Measurements from ENCODE around the gene OR2H1.

OR2H1 gene

GRCh38 chr6:29488874-29489273 is 31.9 kb downstream of the OR2H1 start:
- Histone ChIP-seq H3K36me3 (ENCODE audit: insufficient read depth, low read length) (no peaks in the 10 kb centered on the region), H3K79me2 (ENCODE audit: insufficient read depth, low read length) (no peaks in the 10 kb centered on the region), H3K4me1 (ENCODE audit: insufficient read depth, low read length) (no peaks in the 10 kb centered on the region), H3K9ac (ENCODE audit: low read depth, low read length) (no peak overlapping the region), H3K27me3 (ENCODE audit: insufficient read depth, low read length, poor library complexity) (no peaks in the 10 kb centered on the region), H3K4me3 (ENCODE audit: low read depth in 1 of 2, low read length in 2 of 2) (no peak overlapping the region), H3K4me2 (ENCODE audit: insufficient read depth, low read length) (no peak overlapping the region), H3K27ac (ENCODE audit: low read length) (no peak overlapping the region), H2AFZ (ENCODE audit: low read depth, low read length) (no peak overlapping the region), H3K9me3 (ENCODE audit: insufficient read depth, low read length, severe bottlenecking) (no peaks in the 10 kb centered on the region), H4K20me1 (ENCODE audit: insufficient read depth, low read length) (no peaks in the 10 kb centered on the region; the same call in 1 of the 2 replicates)
- no peak for ATAC-seq (ENCODE audit: insufficient read depth, low read depth)
- TF ChIP-seq EZH2 (IDR thresholded peaks at IDR 0.05; ENCODE audit: borderline replicate concordance, low read depth, low read length, severe bottlenecking) (no peak), CTCF (IDR thresholded peaks at IDR 0.05; ENCODE audit: borderline replicate concordance, extremely low read depth, low read length, poor library complexity, severe bottlenecking) (no peak)
- DNase-seq = no peak

- H3K79me2 ChIP-seq (ENCODE audit: insufficient read depth, low read length) = no peaks in the 10 kb centered on the region
- ATAC-seq (ENCODE audit: insufficient read depth, low read depth) (no peak), DNase-seq (no peak)
- TF ChIP-seq CTCF (IDR thresholded peaks at IDR 0.05; ENCODE audit: borderline replicate concordance, extremely low read depth, low read length, poor library complexity, severe bottlenecking) = no peak
- TF ChIP-seq EZH2 (IDR thresholded peaks at IDR 0.05; ENCODE audit: borderline replicate concordance, low read depth, low read length, severe bottlenecking) = no peak
- no peaks in the 10 kb centered on the region for H3K4me1 ChIP-seq (ENCODE audit: insufficient read depth, low read length)
- H3K27ac ChIP-seq (ENCODE audit: low read length) = no peak overlapping the region
- no peaks in the 10 kb centered on the region for H3K36me3 ChIP-seq (ENCODE audit: insufficient read depth, low read length)
- no peaks in the 10 kb centered on the region; the same call in 1 of the 2 replicates for H4K20me1 ChIP-seq (ENCODE audit: insufficient read depth, low read length)
- no peak overlapping the region for H3K4me3 ChIP-seq (ENCODE audit: low read depth in 1 of 2, low read length in 2 of 2)
- no peak overlapping the region for H3K9ac ChIP-seq (ENCODE audit: low read depth, low read length)
- no peak overlapping the region for H2AFZ ChIP-seq (ENCODE audit: low read depth, low read length)
- H3K27me3 ChIP-seq (ENCODE audit: insufficient read depth, low read length, poor library complexity) = peaks cover 3% of the 10 kb centered on the region
- no peaks in the 10 kb centered on the region for H3K9me3 ChIP-seq (ENCODE audit: insufficient read depth, low read length, severe bottlenecking)
- H3K4me2 ChIP-seq (ENCODE audit: insufficient read depth, low read length) = no peak overlapping the region
Observed at GRCh38 chr6:29489286-29489685, 32.3 kb downstream of the OR2H1 start.

- no peak overlapping the region for H3K4me2 ChIP-seq (ENCODE audit: insufficient read depth, low read length)
- no peaks in the 10 kb centered on the region for H3K79me2 ChIP-seq (ENCODE audit: insufficient read depth, low read length)
- H3K9ac ChIP-seq (ENCODE audit: low read depth, low read length) = no peak overlapping the region
- TF ChIP-seq EZH2 (IDR thresholded peaks at IDR 0.05; ENCODE audit: borderline replicate concordance, low read depth, low read length, severe bottlenecking) (no peak), CTCF (IDR thresholded peaks at IDR 0.05; ENCODE audit: borderline replicate concordance, extremely low read depth, low read length, poor library complexity, severe bottlenecking) (no peak)
- ATAC-seq (ENCODE audit: insufficient read depth, low read depth) (no peak), DNase-seq (no peak)
- no peaks in the 10 kb centered on the region for H3K9me3 ChIP-seq (ENCODE audit: insufficient read depth, low read length, severe bottlenecking)
- H3K4me3 ChIP-seq (ENCODE audit: low read depth in 1 of 2, low read length in 2 of 2) = no peak overlapping the region
- H3K27ac ChIP-seq (ENCODE audit: low read length) = no peak overlapping the region
- no peak overlapping the region for H2AFZ ChIP-seq (ENCODE audit: low read depth, low read length)
- H3K27me3 ChIP-seq (ENCODE audit: insufficient read depth, low read length, poor library complexity) = peaks cover 8% of the 10 kb centered on the region
- H3K36me3 ChIP-seq (ENCODE audit: insufficient read depth, low read length) = no peaks in the 10 kb centered on the region
- H4K20me1 ChIP-seq (ENCODE audit: insufficient read depth, low read length) = no peaks in the 10 kb centered on the region; the same call in 1 of the 2 replicates
- H3K4me1 ChIP-seq (ENCODE audit: insufficient read depth, low read length) = no peaks in the 10 kb centered on the region
Observed at GRCh38 chr6:29490055-29490454, 33.1 kb downstream of the OR2H1 start.

- no peak for ATAC-seq (ENCODE audit: insufficient read depth, low read depth)
- H3K9ac ChIP-seq (ENCODE audit: low read depth, low read length) = no peak overlapping the region
Observed at GRCh38 chr6:29490552-29490951, 33.6 kb downstream of the OR2H1 start.

More at GRCh38 chr6:29490552-29490951, 33.6 kb downstream of the OR2H1 start:
- Histone ChIP-seq H3K79me2 (ENCODE audit: insufficient read depth, low read length) (no peaks in the 10 kb centered on the region), H3K36me3 (ENCODE audit: insufficient read depth, low read length) (no peaks in the 10 kb centered on the region), H3K27me3 (ENCODE audit: insufficient read depth, low read length, poor library complexity) (peaks cover 10% of the 10 kb centered on the region), H3K27ac (ENCODE audit: low read length) (no peak overlapping the region), H3K4me3 (ENCODE audit: low read depth in 1 of 2, low read length in 2 of 2) (no peak overlapping the region), H3K4me1 (ENCODE audit: insufficient read depth, low read length) (no peaks in the 10 kb centered on the region), H3K4me2 (ENCODE audit: insufficient read depth, low read length) (no peak overlapping the region), H3K9me3 (ENCODE audit: insufficient read depth, low read length, severe bottlenecking) (no peaks in the 10 kb centered on the region), H2AFZ (ENCODE audit: low read depth, low read length) (no peak overlapping the region), H4K20me1 (ENCODE audit: insufficient read depth, low read length) (no peaks in the 10 kb centered on the region; the same call in 1 of the 2 replicates)
- no peak for DNase-seq
- no peak for TF ChIP-seq CTCF (IDR thresholded peaks at IDR 0.05; ENCODE audit: borderline replicate concordance, extremely low read depth, low read length, poor library complexity, severe bottlenecking)
- TF ChIP-seq EZH2 (IDR thresholded peaks at IDR 0.05; ENCODE audit: borderline replicate concordance, low read depth, low read length, severe bottlenecking) = no peak
